ENCODE results near the gene MORN1. TPM values are rescaled to one million over a fixed set of nuclear protein-coding genes. Genes with fewer than 3 reads are reported as not detected.
"Not testable (repeated sequence)": the region's sequence is repeated elsewhere in the genome, so short reads cannot be mapped to it uniquely, and the experiment has no call there.

The MORN1 gene
- total RNA-seq, 1 donor from 2014 or later: 12.1 TPM

GRCh38 chr1:2298685-2299084, 92.7 kb downstream of the MORN1 start:
- peaks cover 6% of the 10 kb centered on the region for H3K36me3 Mint-ChIP-seq (ENCODE audit: low read depth, unreplicated experiment)
- peaks cover 9% of the 10 kb centered on the region for H3K27me3 Mint-ChIP-seq (ENCODE audit: unreplicated experiment)
- no peak overlapping the region for H3K4me3 Mint-ChIP-seq (ENCODE audit: unreplicated experiment)
- DNase-seq (ENCODE audit: low spot score): no peak
- no peaks in the 10 kb centered on the region for H3K9me3 Mint-ChIP-seq (ENCODE audit: unreplicated experiment)
- H3K4me1 Mint-ChIP-seq (ENCODE audit: unreplicated experiment): peaks cover 12% of the 10 kb centered on the region
- H3K27ac Mint-ChIP-seq (ENCODE audit: unreplicated experiment): peak overlapping the region; percentile 36
- TF ChIP-seq CTCF (IDR thresholded peaks at IDR 0.05; ENCODE audit: unreplicated experiment): no peak

GRCh38 chr1:2297246-2298011, 93.9 kb downstream of the MORN1 start:
- Mint-ChIP-seq H3K36me3 (ENCODE audit: low read depth, unreplicated experiment) (peaks cover 6% of the 10 kb centered on the region), H3K9me3 (ENCODE audit: unreplicated experiment) (no peaks in the 10 kb centered on the region), H3K4me3 (ENCODE audit: unreplicated experiment) (no peak overlapping the region), H3K27ac (ENCODE audit: unreplicated experiment) (no peak overlapping the region), H3K4me1 (ENCODE audit: unreplicated experiment) (peaks cover 16% of the 10 kb centered on the region), H3K27me3 (ENCODE audit: unreplicated experiment) (peaks cover 9% of the 10 kb centered on the region)
- no peak for DNase-seq (ENCODE audit: low spot score)
- TF ChIP-seq CTCF (IDR thresholded peaks at IDR 0.05; ENCODE audit: unreplicated experiment): no peak

- Mint-ChIP-seq H3K36me3 (ENCODE audit: low read depth, unreplicated experiment) (peaks cover 9% of the 10 kb centered on the region), H3K4me1 (ENCODE audit: unreplicated experiment) (peaks cover 16% of the 10 kb centered on the region), H3K4me3 (ENCODE audit: unreplicated experiment) (no peak overlapping the region), H3K27ac (ENCODE audit: unreplicated experiment) (peak overlapping the region; percentile 87), H3K9me3 (ENCODE audit: unreplicated experiment) (no peaks in the 10 kb centered on the region), H3K27me3 (ENCODE audit: unreplicated experiment) (peaks cover 7% of the 10 kb centered on the region)
- TF ChIP-seq CTCF (IDR thresholded peaks at IDR 0.05; ENCODE audit: unreplicated experiment): no peak
- DNase-seq (ENCODE audit: low spot score): no peak
These were observed 94.7 kb downstream of the MORN1 start for GRCh38 chr1:2296614-2297013.

- not testable (repeated sequence) for H3K9me3 Mint-ChIP-seq (ENCODE audit: unreplicated experiment); DNase-seq (ENCODE audit: low spot score); H3K27me3 Mint-ChIP-seq (ENCODE audit: unreplicated experiment); H3K36me3 Mint-ChIP-seq (ENCODE audit: low read depth, unreplicated experiment); H3K4me3 Mint-ChIP-seq (ENCODE audit: unreplicated experiment)
- H3K27ac Mint-ChIP-seq (ENCODE audit: unreplicated experiment): peak overlapping the region; percentile 87
- H3K4me1 Mint-ChIP-seq (ENCODE audit: unreplicated experiment): peaks cover 17% of the 10 kb centered on the region
These were observed 95.1 kb downstream of the MORN1 start for GRCh38 chr1:2296211-2296610.

GRCh38 chr1:2295526-2295925, 95.8 kb downstream of the MORN1 start:
- Mint-ChIP-seq H3K4me1 (ENCODE audit: unreplicated experiment) (peaks cover 24% of the 10 kb centered on the region), H3K4me3 (ENCODE audit: unreplicated experiment) (no peak overlapping the region), H3K36me3 (ENCODE audit: low read depth, unreplicated experiment) (peaks cover 9% of the 10 kb centered on the region), H3K27ac (ENCODE audit: unreplicated experiment) (no peak overlapping the region), H3K9me3 (ENCODE audit: unreplicated experiment) (no peaks in the 10 kb centered on the region), H3K27me3 (ENCODE audit: unreplicated experiment) (peaks cover 7% of the 10 kb centered on the region)
- no peak for DNase-seq (ENCODE audit: low spot score)
- no peak for TF ChIP-seq CTCF (IDR thresholded peaks at IDR 0.05; ENCODE audit: unreplicated experiment)

All from endothelial cell (in vitro differentiated cells).